Skeletal muscle satellite cell (primary cell): ENCODE results near the gene ADARB2.

Experiments
- H3K27me3 ChIP-seq: 2 replicates; pipeline ENCODE4 v1.7.0; 2013; ENCODE audit warnings: low read length; ENCODE audit not compliant: control insufficient read depth, insufficient read depth
- H3K36me3 ChIP-seq: 2 replicates; pipeline ENCODE4 v1.7.0; 2013; ENCODE audit warnings: mild to moderate bottlenecking, control low read depth, low read length; ENCODE audit not compliant: insufficient read depth
- H3K4me1 ChIP-seq: 2 replicates; pipeline ENCODE4 v1.7.0; 2013; ENCODE audit warnings: low read length; ENCODE audit not compliant: control insufficient read depth, insufficient read depth
- H3K4me2 ChIP-seq: 2 replicates; pipeline ENCODE4 v1.7.0; 2013; ENCODE audit warnings: mild to moderate bottlenecking, low read length
- H3K4me3 ChIP-seq: 2 replicates; pipeline ENCODE4 v1.7.0; 2013; ENCODE audit warnings: low read length
- H3K9ac ChIP-seq: 2 replicates; pipeline ENCODE4 v1.7.0; 2013; ENCODE audit warnings: mild to moderate bottlenecking, low read depth, low read length, moderate library complexity
- H3K9me3 ChIP-seq: replicated peaks from 2 replicates; pipeline ENCODE4 v1.7.0; 2013; ENCODE audit warnings: mild to moderate bottlenecking, control low read depth, low read length

Gene ADARB2

GRCh38 chr10:1141701-1142100 is 595.6 kb downstream of the ADARB2 start:
- H3K9me3 ChIP-seq, result no peaks in the 10 kb centered on the region
- H3K4me3 ChIP-seq, result no peak overlapping the region
- H3K4me1 ChIP-seq, result no peaks in the 10 kb centered on the region
- H3K9ac ChIP-seq, result no peak overlapping the region
- H3K4me2 ChIP-seq, result no peak overlapping the region
- H3K27me3 ChIP-seq, result peaks cover 11% of the 10 kb centered on the region
- no peaks in the 10 kb centered on the region for H3K36me3 ChIP-seq

- Histone ChIP-seq H3K4me3 (no peak overlapping the region), H3K27me3 (peaks cover 11% of the 10 kb centered on the region), H3K36me3 (no peaks in the 10 kb centered on the region), H3K4me2 (no peak overlapping the region), H3K9me3 (no peaks in the 10 kb centered on the region), H3K4me1 (no peaks in the 10 kb centered on the region), H3K9ac (no peak overlapping the region)
These were observed 596.1 kb downstream of the ADARB2 start for GRCh38 chr10:1141261-1141660.

DNA sequence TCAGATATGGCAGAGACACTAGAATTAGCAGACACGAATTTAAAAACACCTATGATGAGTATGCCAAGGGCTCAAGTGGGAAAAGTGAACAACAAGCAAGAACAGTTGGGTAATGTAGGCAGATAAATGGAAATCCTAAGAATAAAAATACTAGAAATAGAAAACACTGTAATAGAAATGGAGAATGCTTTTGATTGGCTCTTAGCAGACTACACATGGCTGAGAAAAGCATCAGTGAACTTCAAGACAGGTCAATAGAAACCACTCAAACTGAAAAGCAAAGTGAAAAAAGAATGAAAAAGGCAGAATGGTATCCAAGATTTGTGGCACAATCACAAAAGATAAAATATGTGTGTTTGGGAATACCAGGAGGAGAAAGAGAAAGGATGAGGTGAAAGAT is 598.8 kb downstream of the ADARB2 start:
- Histone ChIP-seq H3K27me3 (peaks cover 11% of the 10 kb centered on the region), H3K4me2 (no peak overlapping the region), H3K9me3 (no peaks in the 10 kb centered on the region), H3K36me3 (no peaks in the 10 kb centered on the region), H3K4me3 (no peak overlapping the region), H3K9ac (no peak overlapping the region), H3K4me1 (no peaks in the 10 kb centered on the region)

DNA sequence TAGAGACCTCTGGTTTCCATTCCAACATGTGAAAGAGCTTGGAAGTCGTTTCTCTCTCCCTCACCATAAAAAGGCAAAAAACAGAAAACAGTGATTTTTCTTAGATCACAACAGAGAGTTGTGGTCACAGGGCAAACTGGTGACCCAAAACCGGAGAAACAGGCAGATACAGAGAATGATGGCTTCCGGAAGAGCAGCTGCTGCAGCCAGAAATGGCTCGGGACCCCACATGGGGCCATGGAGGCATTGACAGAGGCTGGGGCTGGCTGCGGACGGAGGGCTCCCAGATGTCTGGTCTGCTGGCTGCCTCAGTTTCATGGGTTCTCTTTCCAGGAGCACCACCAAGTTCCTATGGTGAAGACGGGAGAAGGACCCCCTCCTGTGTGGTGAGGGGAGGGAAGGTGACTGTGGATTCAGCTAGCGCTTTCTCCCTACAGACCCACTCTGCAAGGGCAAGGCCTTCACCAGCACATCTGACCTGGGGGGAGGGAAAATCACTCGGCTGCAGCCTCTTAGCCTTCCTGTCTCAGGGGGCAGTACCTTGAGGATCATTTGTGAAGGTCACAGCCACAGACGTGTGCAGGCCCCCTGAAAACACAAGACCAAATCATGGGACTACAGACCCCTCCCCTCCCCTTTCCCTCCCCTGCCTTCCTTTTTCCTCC is 599.7 kb downstream of the ADARB2 start:
- Histone ChIP-seq H3K4me3 (no peak overlapping the region), H3K4me1 (no peaks in the 10 kb centered on the region), H3K9me3 (no peaks in the 10 kb centered on the region), H3K9ac (no peak overlapping the region), H3K27me3 (peaks cover 11% of the 10 kb centered on the region), H3K4me2 (no peak overlapping the region), H3K36me3 (no peaks in the 10 kb centered on the region)

- Histone ChIP-seq H3K27me3 (peaks cover 11% of the 10 kb centered on the region), H3K4me3 (no peak overlapping the region), H3K4me1 (no peaks in the 10 kb centered on the region), H3K9ac (no peak overlapping the region), H3K36me3 (peaks cover 6% of the 10 kb centered on the region), H3K9me3 (no peaks in the 10 kb centered on the region), H3K4me2 (no peak overlapping the region)
These were observed 601.1 kb downstream of the ADARB2 start for GRCh38 chr10:1136268-1136667.

DNA sequence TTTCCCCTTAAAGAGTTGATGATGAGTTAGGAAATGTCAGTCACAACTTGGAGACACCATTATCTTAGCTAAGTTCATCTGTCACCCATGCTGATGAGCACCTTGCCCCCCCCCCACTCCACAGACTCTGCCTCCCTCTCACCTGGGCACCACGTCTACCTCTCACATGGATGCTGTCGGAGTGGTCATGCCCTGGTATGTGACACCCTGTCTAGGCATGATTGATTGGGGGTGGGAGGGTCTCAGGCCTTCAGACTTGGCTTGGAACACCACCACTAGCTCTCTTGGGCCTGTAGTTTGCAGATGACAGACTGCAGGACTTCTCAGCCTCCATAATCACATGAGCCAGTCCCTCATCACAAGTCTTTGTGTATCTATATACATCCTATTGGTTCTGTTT is 603.2 kb downstream of the ADARB2 start:
- Histone ChIP-seq H3K4me2 (no peak overlapping the region), H3K9me3 (no peaks in the 10 kb centered on the region), H3K27me3 (no peaks in the 10 kb centered on the region), H3K36me3 (peaks cover 26% of the 10 kb centered on the region), H3K4me3 (no peak overlapping the region), H3K9ac (no peak overlapping the region), H3K4me1 (no peaks in the 10 kb centered on the region)

- Histone ChIP-seq H3K27me3 (no peaks in the 10 kb centered on the region), H3K4me3 (no peak overlapping the region)
These were observed 603.8 kb downstream of the ADARB2 start for GRCh38 chr10:1133495-1134045.

DNA sequence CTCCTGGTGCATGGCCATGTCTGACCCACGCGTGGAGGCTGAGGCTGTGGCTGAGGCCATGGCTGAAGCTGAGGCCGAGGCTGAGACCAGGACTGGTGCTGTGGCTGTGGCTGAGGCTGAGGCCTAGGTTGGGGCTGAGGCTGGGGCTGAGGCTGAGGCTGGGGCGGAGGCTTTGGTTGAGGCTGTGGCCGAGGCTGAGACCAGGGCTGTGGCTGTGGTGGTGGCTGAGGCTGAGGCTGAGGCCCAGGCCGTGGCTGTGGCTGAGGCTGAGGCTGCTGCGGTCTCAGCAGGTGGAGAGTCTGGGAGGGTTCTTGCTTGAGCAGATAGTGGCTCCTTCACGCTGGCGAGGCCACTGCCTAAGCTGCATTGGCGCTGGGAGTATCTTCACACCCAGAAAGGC is 604.7 kb downstream of the ADARB2 start:
- H3K9me3 ChIP-seq, result no peaks in the 10 kb centered on the region
- H3K36me3 ChIP-seq, result peaks cover 34% of the 10 kb centered on the region
- H3K27me3 ChIP-seq, result no peaks in the 10 kb centered on the region
- no peaks in the 10 kb centered on the region for H3K4me1 ChIP-seq
- no peak overlapping the region for H3K9ac ChIP-seq
- no peak overlapping the region for H3K4me3 ChIP-seq
- H3K4me2 ChIP-seq, result no peak overlapping the region

More at GRCh38 chr10:1133495-1134045, 603.8 kb downstream of the ADARB2 start:
- no peak overlapping the region for H3K4me2 ChIP-seq
- no peak overlapping the region for H3K9ac ChIP-seq
- peaks cover 32% of the 10 kb centered on the region for H3K36me3 ChIP-seq
- no peaks in the 10 kb centered on the region for H3K9me3 ChIP-seq
- H3K4me1 ChIP-seq, result no peaks in the 10 kb centered on the region

- Histone ChIP-seq H3K36me3 (peaks cover 42% of the 10 kb centered on the region), H3K9me3 (no peaks in the 10 kb centered on the region), H3K4me3 (no peak overlapping the region), H3K27me3 (no peaks in the 10 kb centered on the region), H3K9ac (no peak overlapping the region), H3K4me2 (no peak overlapping the region), H3K4me1 (no peaks in the 10 kb centered on the region)
These were observed 606.1 kb downstream of the ADARB2 start for GRCh38 chr10:1130995-1131790.

GRCh38 chr10:1130226-1130625 is 607.1 kb downstream of the ADARB2 start:
- Histone ChIP-seq H3K4me1 (no peaks in the 10 kb centered on the region), H3K4me3 (no peak overlapping the region), H3K27me3 (no peaks in the 10 kb centered on the region), H3K36me3 (peaks cover 46% of the 10 kb centered on the region), H3K9ac (no peak overlapping the region), H3K9me3 (no peaks in the 10 kb centered on the region), H3K4me2 (no peak overlapping the region)

DNA sequence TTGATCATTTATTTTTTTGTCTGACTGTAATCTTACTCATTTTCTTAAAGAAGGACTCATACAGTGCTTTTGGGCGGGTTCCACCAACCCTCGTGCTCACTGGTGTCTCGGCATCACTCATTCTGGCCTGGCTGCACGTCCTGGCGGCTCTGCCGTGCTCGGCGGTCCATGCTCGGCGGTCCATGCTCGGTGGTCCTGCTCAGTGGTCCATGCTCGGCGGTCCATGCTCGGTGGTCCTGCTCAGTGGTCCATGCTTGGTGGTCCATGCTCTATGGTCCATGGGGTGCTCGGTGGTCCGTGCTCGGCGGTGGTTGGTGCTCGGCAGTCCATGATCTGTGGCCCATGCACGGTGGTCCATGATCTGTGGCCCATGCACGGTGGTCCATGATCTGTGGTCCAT is 608.7 kb downstream of the ADARB2 start:
- Histone ChIP-seq H3K4me2 (no peak overlapping the region), H3K4me3 (no peak overlapping the region), H3K4me1 (no peaks in the 10 kb centered on the region), H3K9ac (no peak overlapping the region), H3K27me3 (no peaks in the 10 kb centered on the region), H3K36me3 (peaks cover 61% of the 10 kb centered on the region), H3K9me3 (no peaks in the 10 kb centered on the region)
